ENCODE data around the gene USP10.

- no peak for TF ChIP-seq GATA2 (IDR thresholded peaks at IDR 0.05; ENCODE audit: low read depth, low read length)
- TF ChIP-seq GATA3 (IDR thresholded peaks at IDR 0.05; ENCODE audit: low read depth, low read length) = no peak
Measured at GRCh38 chr16:84807776-84808175, 108.0 kb downstream of the USP10 start.
